ENCODE measurements around the gene VRK3.

Gene VRK3

GRCh38 chr19:50030225-50030624 lies 5.1 kb upstream of the VRK3 start:
- no peak for DNase-seq

DNA sequence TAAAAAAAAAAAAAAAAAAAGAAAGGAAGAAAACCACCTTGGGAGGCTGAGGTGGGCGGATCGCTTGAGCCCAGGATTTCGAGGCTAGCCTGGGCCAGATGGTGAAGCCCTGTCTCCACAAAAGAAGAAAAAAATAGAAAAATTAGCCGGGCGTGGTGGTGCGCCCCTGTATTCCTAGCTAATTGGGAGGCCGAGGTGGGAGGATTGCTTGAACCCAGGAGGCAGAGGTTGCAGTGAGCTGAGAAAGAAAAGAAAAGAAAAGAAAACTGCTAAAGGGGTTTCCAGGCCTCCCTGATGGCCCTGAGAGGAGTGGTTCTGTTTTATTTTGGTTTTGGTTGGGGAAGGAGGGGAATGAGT lies 1.4 kb upstream of the VRK3 start:
- DNase-seq = no peak

DNA sequence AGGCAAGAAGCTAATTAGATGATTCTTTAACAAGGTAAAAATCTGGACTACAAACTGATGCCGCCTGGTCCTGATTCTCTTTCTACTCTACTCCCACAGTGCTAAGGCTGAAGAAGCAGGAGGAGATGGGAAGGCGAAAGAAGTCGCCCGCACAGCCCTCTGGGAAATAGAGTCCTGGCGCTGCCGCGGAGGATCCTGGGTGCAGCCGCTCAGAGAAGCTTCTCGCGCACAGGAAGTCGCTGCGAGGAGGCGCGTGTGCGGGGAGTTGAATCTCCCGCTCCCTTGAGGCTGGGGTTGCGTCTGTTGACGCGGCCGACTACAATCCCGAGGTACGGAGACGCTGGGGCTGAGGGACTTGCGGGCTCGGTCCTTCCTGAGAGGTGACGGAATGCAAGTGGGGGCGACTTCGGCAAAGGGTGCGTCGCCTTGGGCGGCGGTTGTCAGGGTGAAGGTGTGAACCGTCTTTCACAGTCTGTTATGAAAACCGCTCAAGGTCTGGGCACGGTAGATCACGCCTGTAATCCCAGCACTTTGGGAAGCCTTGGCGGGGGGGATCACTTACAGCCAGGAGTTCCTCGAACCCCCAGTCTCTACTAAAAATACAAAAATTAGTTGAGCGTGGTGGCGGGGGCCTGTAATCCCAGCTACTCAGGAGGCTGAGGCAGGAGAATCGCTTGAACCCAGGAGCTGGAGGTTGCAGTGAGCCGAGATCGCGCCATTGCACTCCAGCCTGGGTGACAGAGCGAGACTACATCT lies 800 bp upstream of the VRK3 start, which contains the start of gene ZNF473:
TSS of gene ZNF473 (plus strand) at position 212 of the 756 bp plus-strand sequence. CDS start 5,078 bp downstream, outside the sequence.
- peak; percentile 97 for DNase-seq

DNA sequence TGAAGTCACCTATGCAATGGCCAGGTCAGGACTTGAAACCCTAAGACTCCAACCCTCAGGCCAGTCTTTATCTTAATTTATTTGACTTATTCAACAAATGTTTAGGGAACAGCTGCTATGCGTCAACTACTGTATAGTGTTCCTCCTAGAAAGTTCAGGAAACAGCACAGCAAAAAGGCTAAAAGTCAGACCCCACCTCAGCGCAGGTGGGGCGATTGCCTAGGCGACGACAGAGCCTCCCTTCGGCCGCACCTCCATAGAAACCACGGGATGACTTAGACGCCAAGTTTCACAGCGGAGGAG lies 502 bp downstream of the VRK3 start:
- DNase-seq = no peak

DNA sequence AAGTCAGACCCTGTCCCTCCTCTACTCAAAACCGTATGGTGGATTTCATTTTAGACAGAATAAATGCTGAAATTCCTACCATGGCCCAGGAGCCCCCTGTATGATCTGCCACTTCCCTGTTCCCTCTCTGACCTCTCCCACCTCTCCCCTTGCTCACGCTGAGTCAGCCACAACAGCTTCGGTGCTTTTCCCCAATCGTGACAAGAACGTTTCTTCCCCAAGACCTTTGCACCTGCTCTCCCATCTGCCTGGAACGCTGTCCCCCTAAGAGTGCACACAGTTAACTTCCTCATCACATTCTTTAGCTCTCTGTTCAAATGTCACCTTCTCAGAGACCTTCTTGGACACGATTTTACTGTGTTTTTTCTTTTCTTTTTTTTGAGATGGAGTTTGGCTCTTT lies 2.3 kb downstream of the VRK3 start:
- DNase-seq = no peak

DNA sequence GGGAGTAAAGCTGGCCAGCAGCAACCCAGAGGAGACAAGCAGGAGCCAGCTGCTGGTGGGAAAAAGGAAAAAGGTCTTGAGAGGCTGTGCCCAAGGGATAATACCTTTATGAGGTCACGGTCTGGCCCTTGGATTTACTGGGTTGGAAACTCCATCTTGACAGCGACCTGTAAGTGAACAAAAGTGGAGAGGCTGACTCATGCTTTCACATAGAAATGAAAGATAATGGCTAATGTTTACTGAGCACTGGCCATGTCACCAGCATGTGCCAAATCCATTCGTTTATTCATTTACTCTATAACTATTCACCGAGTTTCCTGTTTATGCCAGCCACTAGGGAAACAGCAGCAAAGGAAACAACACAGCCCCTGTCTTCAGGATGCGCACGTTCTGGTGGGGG lies 4.7 kb downstream of the VRK3 start:
- DNase-seq = no peak

DNA sequence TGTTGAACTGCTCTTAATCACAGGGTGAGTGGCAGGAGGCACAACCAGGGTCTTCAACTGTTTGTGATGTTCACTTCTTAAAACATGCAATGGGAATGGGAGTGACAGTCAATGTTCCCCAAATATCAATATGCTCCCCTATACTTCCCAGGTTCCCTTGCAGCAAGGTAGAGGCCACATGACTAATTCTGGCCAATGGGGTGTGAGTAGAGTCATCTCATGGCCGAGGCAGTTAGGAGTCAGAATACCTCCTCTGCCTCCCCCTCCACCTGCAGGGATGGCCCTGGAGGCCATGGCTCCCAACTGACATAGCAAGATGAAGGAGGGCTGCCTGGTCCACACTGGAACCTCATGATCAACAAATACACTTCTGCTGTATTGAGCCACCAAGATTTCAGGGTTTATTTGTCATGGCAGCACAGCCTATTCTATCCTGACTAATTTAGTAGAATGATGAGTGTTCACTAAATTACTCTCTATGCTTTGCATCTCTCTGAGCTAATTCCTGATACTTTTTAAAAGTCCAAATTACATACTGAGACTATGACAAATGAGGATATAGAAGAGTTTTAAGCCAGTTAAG lies 8.9 kb downstream of the VRK3 start:
- DNase-seq = no peak

- DNase-seq = no peak
These were observed 16.6 kb downstream of the VRK3 start for GRCh38 chr19:50008532-50008931.

GRCh38 chr19:50007947-50008346 lies 17.2 kb downstream of the VRK3 start:
- no peak for DNase-seq

DNA sequence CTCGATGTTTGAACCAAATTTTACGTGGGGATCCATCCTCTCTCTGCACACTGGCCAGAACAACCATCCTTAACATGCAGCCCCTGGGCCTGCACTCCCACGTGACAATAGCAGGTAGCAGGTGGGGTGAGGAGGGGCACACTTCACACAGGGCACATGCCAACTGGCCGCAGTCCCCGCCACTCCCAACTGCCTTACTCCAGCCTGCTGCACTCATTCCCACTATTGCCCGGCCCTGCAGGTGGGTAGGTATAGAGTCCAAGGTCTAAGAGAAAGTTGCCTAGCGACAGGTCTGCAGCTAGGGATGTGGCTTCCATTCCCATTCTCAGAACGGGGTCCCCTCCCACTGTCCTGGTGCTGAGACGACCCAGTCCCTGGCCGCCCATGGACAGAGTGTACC lies 18.0 kb downstream of the VRK3 start:
- DNase-seq = no peak

DNA sequence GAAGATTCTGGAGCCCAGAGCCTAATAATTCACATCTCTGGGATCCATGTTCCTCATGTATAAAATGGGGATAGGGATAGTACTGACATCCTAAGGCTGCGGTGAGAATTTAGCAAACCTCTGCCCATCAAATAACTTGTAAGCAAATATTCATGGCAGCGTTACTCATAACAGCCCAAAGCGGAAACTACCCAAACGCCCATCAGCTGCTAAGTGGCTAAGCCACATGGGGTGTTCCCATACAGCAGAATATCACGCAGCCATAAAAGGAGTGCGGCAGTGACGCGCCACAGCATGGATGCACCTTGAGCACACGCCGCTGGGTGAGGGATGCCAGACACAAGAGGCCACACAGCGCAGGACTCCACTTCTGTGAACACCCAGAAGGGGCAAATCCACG lies 19.7 kb downstream of the VRK3 start:
- DNase-seq = no peak

- peak; percentile 78 for DNase-seq
These were observed 21.3 kb downstream of the VRK3 start for GRCh38 chr19:50003810-50004419.

DNA sequence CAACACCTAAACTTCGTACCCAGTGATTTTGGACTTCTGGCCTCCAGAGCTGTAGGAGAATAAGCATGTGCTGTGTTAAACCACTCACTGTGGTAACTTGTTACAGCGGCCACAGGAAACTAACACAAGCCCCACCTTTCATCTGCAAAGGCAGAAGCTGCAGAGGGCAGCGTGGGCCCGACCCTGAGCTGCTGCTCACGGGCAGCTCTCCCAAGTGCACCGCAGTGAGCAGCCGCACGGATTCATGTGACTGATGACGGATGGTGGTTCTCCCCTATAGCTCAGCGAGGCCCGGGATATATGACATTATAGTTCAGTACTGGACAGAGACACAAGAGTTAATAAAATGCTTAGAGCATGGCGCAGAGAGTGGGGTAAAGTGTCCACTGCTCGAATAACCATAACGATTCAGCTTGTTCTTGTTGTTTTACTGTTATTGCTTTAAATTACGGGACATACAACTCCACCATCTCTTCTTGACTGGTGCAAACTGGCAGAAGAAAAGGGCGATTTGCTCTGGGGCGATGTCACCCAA lies 21.9 kb downstream of the VRK3 start:
- DNase-seq = no peak

- no peak for DNase-seq
These were observed 22.7 kb downstream of the VRK3 start for GRCh38 chr19:50002386-50002960.

DNA sequence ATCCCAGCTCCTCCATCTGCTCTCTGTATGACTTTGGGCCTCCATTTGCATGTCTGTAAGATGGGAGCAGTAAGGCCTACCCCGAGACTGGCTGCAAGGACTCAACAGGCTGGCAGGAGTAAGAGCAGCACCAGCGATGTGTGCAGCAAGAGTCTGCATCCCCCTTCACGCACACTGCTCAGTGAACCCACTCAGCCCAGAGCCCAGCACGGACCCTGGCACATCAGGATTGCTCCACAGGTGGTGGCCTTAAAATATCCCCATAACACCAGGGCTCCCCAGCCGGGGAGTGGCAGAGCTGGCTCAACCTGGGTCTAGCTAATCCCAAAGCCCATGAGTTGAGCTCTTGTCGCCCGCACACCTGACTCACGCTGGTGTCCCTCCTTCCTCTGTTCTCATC lies 23.4 kb downstream of the VRK3 start:
- no peak for DNase-seq

- DNase-seq = no peak
These were observed 24.2 kb downstream of the VRK3 start for GRCh38 chr19:50000841-50001557.

- DNase-seq = no peak
These were observed 24.9 kb downstream of the VRK3 start for GRCh38 chr19:50000038-50000840.

DNA sequence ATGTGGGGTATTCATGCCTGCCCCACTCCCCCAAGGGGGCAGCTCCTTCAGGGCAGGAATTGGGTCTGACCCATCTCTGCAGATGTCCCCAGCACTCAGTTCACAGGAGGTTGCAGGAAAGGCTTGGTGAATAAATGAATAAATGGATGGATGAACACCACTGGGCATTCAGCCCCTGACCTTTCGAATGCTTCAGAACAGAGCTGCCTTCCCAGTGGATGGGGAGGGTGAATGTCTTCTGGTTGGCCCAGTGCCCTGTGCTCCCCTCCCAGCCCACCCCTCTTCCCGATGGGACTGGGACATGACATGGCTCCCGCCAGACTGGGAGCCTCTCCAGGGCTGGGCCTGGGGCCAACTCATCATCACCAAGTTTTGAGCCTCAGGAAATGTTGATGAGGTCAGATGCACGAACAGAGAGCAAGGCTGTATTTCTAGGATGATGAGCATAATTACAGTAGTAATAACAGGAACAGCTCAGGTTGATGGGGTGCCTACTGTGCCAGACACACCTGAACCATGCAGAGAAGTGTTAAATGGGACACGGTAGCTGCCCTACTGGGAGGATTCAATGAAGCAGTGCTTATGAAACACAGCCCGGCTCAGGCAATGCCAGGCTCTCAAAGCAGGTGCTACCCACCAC lies 25.7 kb downstream of the VRK3 start:
- DNase-seq = no peak

DNA sequence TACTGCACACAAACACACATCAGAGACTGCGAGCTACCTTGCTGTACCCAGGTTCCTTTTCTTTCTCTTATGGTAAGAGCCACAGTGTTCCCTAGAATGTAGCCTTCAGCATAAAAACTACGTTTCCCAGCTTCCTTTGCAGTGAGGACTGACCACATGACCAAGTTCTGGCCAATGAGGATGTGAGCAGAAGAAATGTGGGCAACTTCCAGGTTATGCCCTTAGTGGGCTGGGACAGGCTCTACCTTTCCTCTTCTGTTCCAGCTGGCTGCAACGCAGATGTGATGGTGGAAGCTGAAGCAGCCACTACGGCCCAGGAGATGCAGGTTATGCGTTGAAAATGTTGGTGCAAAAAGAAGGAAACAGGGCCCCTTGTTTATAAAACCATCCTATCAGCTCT lies 27.5 kb downstream of the VRK3 start:
- DNase-seq = peak; percentile 35

GRCh38 chr19:49988433-49988832 lies 36.7 kb downstream of the VRK3 start:
- peak; percentile 10 for DNase-seq

DNA sequence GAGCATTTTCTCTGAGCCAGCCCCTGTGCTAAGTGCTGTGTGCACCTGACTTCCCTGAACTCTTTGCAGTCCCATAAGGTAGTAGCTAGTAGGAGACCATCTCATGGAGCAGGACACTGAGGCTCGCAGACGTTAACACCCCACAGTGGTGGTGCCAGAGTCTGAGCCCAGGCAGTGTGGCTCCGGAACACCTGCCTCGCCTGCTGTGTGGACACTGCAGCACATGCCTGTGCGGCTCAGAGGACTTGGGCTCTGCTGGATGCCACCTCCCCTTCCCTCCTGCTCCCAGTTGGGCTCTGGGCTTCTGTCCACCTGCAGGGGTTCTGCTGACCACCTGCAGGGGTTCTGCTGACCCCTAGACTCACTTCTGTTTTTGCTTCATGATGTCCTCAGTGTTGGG lies 37.2 kb downstream of the VRK3 start:
- no peak for DNase-seq

DNA sequence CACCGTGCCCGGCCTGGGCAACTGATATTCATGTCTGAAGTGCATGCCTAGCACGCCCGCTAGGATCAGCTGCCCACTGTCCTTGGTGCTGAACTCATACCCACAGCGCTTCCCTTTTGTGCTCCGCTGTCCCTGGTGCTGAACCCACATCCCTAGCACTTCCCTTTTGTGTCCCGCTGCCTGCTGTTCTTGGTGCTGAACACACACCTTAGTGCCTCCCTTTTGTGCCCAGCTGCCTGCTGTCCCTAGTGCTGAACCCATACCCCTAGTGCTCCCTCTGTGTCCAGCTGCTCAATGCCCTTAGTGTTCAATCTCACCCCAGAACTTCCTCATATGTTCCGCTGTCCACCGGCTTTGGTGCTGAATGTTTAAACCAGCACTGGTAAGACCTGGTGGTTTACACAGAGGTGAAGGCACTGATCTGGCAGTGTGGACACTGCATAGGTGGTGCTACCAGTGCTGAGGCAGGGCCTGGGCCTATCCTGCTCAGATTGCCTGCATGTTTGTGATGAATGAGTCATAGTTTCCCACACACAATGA lies 37.9 kb downstream of the VRK3 start:
- DNase-seq = peak; percentile 95
